GM18873 (cell line): ENCODE measurements around the gene WDR37.
"Not testable (repeated sequence)": the region's sequence is repeated elsewhere in the genome, so short reads cannot be mapped to it uniquely, and the experiment has no call there.

Source experiments
- ATAC-seq: cut with Tn5 transposase; IDR thresholded peaks from one replicate; pipeline ENCODE4 v1.9.1; 2021; ENCODE audit warnings: mild to moderate bottlenecking, moderate library complexity, moderate number of reproducible peaks; ENCODE audit not compliant: unreplicated experiment, low FRiP score

The WDR37 gene

DNA sequence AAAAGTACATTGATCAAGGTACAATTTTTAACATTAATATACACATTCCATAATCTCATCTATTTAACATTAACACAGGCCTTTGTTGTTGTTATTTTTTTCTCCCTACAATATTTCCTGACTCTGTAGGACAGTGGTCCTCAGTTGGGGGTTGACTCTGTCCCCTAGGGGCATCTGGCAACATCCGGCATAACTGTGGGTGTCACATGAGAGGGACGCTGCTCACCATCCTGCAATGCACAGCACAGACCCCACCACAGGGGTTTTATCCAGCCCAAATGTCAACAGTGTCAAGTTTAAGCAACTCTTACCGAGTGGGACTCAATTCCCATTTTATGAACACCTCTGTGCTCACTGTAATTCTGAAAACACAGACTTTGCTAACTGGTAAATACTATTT is 16.1 kb upstream of the WDR37 start:
- ATAC-seq: no peak

DNA sequence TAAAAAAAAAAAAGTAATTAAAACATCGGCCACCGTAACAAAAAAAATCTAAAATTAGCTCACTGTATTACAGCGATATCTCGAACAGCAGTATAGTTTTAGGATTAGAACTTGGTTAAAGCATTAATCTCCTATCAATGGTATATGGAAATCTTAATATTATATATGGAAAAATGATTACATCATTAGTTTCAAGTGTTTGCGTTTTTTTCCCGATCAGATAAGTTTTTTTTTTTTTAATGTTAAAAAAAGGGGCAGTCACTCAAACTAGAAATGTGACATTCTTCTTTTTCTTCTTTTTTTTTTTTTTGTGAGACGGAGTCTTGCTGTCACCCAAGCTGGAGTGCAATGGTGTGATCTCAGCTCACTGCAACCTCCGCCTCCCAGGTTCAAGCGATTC is 14.7 kb upstream of the WDR37 start:
- no peak for ATAC-seq

DNA sequence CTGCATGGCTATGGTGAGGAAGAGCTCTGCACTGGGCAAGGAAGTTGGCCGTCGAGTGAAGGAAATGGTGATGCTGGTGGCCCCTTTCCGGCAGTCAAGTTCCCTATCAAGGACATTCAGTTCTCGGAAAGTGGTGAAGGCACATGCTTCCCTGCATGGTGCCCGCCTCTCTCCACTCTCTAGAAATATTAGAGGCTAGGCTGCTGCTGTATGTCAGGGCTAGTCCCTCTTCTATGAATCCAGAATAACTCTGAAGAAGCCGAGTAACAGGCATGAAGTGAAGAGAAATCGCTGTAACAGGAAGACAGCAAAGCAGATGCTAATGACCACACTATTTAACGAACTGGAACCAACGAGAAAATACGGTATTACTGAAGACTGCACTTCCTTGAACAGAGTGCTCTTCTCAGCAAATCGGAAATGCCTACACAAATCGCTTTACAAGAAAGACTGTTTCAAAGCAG is 12.6 kb upstream of the WDR37 start:
- peak; percentile 43 for ATAC-seq

DNA sequence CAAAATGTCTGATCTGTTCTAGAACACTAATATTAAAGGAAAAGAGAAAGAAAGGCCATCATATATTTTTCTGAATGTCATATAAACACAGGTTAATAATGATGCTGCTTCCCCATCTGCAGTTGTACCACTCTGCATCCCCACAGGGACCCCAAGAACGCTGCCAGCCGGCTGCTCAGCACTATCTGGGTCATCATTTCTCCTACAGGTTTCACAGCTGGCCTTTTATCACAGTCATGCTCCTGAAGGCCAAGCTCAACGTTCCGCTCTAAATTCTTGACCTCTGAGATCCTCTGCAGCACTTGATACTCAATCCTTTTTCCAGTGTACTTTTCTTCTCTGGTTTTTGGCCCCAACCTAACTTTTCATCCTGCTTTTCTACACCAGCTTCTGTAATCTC is 12.0 kb upstream of the WDR37 start:
- no peak for ATAC-seq

DNA sequence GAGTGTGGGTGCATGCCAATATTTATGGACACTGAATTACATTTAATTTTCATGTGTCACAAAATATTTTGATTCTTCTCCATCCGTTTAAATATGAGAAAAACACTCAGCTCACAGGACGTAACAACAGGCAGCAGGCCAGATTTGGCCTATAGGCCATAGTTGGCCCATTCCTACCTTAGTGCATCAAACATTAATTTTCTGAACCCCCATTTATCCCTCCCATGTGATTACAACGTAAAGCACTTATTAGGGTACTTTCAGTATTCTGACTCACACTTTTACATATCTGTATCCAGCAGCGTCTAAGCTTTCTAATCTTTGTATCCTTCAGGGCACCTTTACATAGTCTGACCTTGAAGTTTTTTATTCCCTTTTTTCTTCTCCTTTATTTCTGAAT is 11.2 kb upstream of the WDR37 start:
- no peak for ATAC-seq

DNA sequence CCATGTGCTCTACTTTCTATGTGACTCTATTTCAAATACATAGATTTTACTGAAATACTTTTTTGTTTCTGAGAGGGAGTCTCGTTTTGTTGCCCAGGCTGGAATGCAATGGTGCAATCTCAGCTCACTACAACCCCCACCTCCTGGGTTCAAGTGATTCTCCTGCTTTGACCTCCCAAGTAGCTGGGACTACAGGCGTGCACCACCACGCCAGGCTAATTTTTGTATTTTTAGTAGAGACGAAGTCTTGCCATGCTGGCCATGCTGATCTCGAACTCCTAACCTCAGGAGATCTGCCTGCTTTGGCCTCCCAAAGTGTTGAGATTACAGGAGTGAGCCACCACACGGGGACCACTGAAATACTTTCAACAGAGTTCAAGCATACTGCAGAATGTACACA is 10.8 kb upstream of the WDR37 start:
- no peak for ATAC-seq

DNA sequence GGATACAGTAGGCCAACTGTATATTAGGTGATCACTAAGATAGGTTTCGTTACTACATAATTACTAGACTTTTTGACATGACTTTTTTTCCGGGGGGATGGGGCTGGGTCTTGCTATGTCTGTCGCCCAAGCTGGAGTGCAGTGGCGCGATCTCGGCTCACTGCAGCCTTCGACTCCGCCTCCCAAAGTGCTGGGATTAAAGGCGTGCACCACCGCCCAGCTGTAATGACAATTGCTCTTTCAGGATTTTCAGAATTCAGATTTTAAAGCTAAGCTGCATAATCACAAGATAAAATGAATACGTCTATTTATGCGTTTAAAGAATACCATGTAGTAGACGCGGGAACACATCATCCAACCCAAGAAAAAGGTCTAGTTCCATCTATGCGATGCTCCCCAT is 8.2 kb upstream of the WDR37 start:
- ATAC-seq: no peak

DNA sequence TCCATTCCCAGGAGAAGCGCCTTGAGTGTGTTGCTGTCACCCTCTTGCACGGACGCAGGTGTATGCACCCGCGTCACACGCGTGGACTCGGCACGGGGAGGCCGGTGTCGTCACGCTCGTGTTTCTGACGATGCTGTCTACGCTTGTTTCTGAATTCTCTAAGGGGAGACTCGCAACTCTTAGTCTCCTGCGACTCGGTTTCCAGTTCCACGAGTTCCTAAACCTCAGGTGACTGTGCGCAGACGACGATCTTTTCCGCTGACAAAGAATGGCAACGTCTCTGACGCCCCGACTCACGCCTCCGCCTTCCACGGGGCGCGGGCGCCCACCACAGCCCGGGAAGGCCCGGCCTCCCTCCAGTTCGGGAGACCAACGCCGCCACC is 7.8 kb upstream of the WDR37 start:
- no peak for ATAC-seq

DNA sequence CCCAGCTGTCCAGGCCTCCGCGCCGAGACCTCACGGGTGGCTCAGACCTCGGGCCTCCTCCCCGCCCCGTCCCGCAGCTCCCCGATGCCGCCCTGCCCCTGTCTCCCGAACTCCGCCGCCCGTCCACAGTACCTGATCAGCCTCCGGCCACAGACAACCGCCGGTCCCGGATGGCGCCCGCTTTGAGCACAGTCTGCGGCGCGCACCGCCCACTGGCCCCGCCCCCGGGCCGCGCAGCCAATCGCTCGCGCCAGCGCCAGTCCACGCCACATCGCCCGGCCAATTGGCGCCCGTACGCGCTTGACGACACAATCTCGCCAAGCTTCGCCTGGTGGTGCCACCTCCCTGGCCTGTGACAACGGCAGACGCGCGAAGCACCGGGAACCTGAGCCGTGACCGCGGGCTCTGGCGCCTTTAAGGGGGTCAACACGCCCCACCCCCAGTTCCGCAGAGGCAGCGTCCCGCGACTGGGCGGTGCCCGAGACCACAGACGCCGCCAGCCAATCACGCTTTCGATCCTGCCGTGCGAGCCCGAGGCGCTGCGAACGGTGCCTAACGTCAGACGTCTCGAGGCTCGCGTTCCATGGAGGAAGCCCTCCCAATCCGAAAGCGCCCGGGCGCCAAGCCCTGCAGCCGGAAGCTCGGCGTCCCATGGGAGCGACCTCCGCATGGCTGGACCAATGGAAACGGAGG is 7.3 kb upstream of the WDR37 start, which contains the start of gene IDI1:
Gene IDI1 (minus strand): TSS at position 388 of the 693 bp plus-strand sequence. CDS start 116 bp downstream, at position 272.
- peak; percentile 86 for ATAC-seq

DNA sequence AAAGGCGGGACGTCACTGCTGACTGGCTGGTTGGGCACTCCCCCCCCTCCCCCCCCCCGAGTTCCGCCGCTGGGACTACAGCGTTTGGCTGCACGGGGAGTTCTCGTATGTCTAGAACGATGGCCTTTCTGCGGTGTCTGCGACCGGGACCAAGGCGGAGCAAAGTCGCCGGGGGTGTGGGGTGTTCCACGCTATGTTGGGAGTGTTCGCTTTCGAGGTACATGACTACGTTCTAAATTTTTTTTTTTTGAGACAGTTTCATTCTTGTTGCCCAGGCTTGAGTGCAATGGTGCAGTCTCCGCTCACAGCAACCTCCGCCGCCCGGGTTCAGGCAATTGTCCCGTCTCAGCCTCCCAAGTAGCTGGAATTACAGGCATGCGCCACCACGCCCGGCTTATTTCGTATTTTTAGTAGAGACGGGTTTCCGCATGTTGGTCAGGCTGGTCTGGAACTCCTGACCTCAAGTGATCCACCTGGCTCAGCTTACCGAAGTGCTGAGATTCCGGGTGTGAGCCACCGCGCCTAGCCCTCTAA is 6.7 kb upstream of the WDR37 start:
- no peak for ATAC-seq

DNA sequence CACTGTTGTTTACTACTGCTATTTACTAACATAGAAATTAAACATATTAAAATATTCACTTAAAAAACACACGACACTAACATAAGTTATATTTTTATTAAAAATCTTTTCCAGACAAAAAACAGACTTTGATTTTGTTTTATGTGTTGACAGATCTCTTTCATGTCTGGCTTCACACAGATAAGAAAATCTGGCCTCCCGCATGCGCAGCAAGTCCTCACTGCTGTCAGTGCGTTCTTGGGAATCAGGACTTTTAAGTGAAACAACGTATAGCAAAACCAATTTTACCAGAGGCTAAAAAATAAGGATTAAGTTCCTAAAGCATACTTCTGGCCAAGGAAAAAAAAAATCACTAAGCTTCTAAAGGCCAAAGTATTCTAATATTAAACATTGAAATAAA is 6.0 kb upstream of the WDR37 start:
- ATAC-seq: no peak

DNA sequence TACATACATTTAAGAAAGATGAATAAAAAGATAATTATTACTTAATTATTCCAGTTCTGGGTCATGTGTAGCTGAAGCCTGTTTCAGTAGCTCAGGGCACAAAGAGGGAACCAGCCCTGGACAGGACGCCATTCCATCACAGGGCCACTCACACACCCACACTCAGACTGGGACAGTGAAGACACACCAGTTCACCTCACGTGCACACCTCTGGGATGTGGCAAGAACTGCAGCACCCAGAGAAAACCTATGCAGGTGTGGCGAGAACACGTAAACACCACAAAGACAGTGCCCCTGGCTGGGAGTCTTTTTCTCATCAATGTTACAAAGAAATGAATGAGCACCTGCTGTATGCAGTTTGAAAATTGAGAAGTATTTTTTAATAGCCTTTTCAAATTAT is 5.6 kb upstream of the WDR37 start:
- ATAC-seq: no peak

DNA sequence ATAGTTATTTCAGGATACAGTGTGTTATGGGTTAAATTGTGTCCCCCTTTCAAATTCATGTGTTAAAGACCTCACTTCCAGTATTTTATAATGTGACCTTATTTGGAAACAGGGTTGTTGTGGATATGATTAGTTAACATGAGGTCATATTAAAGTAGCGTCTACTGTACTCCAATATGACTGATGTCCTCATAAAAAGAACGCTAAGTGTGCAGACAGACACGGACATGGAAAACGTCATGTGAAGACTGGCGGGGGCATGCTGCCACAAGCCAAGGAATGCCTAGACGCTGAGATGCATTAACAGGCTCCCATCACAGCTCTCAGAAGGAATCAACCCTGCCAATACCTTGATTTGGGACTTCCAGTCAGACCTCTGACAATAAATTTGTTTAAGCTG is 1.5 kb upstream of the WDR37 start:
- no peak for ATAC-seq

DNA sequence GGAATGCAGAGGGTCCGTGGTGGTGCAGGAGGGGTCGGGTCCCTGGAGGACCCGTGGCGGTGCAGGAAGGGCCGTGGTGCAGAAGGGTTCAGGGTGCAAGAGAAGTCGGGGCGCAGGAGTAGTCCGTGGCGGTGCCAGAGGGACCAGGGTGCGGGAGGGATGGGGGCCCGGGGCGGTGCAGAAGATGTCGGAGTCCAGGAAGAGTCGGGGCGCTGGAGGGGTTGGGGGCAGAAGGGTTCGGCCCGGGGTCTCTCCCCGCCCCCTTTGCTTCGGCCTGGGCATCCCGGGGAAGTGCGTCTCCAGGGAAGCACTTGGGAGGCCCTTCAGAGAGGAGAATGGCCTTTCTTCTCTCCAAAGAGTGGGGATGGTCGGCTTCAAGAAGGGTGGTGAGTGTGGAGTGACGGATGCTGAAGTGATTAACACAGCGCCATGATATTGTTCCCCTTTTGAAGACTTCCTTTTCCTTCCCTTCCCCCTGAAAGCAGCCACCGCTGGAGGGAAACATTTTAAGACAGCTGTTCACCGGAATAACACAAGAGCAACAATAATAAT is 997 bp downstream of the WDR37 start:
- ATAC-seq: no peak

DNA sequence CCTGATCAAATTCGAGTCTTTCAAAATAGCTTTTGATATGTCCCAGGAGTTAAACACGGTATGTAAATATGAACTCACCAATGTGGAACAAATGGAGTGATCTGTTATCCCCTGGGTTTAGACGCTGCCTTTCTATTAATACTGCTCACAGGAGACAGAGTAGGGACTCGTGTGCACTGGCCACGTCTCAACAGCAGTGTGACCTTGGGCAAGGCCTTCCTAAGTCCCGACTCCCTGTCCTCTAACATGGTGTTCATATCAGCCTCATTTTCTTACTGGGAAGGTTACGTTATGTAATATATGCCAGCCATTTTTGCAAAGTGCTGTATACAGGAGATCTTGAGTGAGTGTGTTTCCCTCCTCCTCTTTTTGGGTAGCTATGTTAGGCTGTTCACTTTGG is 1.8 kb downstream of the WDR37 start:
- no peak for ATAC-seq

DNA sequence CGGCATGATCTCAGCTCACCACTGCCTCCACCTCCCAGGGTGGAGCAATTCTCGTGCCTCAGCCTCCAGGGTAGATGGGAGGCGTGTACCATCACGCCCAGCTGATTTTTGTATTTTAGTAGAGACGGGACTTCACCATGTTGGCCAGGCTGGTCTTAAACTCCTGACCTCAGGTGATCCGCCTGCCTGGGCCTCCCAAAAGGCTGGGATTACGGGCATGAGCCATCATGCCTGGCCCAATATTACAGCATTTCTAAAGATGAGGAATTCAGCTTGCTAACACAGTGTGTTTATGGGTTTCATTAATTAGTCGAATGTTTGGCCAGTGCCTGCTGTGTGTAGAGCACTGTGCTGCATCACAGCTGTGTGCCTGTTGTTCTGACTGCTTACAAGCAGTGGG is 3.7 kb downstream of the WDR37 start:
- no peak for ATAC-seq

DNA sequence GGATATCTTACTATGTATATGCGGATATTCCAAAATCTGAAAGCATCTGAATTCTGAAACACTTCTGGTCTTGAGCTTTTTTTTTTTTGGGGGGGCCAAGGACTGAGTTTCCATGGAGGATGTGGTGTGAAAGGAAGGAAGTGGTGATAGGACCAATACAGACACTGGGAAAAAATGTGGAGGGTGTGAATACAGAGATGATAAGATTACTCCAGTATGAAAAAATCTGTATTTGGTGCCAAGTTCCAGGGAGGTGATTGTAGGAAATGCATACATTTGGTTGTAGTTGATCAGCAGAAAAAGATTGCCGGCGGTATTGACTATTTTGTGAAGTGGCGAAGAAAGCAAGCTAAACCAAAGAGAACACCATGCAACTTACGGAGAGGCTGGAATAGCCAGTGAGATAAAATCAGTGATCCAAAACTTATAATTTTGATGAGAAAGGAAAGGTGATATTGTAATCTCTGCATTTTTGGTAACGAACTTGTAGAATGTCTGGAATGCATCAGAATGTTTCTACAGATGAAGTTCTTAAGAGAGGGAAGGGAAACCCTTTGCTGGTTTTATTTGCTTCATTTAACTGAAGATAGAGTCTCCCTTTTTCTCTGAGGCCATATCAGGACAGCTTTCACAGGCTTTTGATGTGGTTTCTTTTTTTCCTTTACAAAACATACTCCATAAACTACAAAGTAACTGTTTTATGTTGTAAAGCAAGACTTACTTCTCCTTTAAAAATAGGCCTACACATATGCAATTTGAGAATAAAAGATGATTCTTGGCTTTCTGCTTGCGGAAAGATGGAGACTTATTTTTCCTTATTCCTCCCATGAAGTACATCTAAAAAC is 6.0 kb downstream of the WDR37 start:
- ATAC-seq: no peak

DNA sequence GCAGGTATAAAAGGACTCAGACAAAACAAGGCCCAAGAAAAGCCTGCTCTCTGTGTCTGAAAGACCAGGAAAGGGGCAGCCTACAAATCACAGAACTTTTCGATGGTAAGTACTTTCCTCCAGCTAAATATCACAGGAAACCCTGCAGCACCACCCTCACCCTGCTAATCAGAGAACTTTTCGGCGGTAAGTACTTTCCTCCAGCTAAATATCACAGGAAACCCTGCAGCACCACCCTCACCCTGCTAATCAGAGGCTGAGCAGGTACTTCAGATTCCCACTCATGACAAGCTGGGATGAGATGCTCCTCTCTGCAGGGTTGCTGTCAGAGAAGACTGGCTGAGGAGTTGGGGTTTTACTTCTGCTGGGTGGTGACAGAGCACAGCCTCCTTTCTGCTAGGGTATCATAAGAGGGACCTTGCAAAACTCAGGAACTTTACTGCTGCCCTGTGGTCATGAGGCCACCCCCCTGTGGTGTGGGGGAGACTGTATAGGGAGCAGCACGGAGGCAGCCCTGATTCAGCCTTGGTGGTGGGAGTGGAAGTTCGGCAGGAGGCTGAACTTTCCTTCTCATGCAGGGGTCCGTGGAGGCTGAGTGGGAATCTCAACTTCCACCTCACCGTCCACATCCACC is 7.2 kb downstream of the WDR37 start:
- no peak for ATAC-seq

DNA sequence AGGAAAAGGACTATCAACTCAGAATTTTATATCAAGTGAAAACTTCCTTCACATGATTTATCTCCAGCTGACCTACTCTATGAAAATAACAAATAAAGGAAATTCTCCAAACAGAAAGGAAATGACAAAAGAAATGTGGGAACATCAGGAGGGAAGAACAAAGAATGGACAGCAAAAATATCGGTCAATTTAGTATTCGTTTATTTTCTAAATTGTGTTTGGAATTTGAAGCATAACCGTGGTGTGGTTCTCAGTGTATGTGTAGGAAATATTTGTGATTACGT is 8.7 kb downstream of the WDR37 start:
- ATAC-seq: no peak

DNA sequence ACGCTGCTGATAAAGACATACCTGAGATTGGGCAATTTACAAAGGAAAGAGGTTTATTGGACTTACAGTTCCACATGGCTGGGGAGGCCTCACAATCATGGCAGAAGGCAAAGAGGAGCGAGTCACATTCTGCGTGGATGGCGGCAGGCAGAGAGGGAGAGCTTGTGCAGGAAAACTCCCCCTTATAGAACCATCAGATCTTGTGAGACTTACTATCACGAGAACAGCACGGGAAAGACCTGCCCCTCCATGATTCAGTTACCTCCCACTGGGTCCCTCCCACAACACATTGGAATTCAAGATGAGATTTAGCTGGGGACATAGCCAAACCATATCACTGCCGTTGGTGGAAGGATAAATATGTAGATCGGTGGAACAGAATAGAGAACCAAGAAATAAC is 10.5 kb downstream of the WDR37 start:
- ATAC-seq: not testable (repeated sequence)
